Measurements from ENCODE around the gene FAM76B.
A peak's percentile ranks its signal among the peaks of the same experiment; 100 is the strongest.
"Not testable (repeated sequence)": the region's sequence is repeated elsewhere in the genome, so short reads cannot be mapped to it uniquely, and the experiment has no call there.

Gene FAM76B

GRCh38 chr11:95789506-95790122, at the start of gene FAM76B:
Gene FAM76B, minus strand, starts transcription at chr11:95789782. Its CDS starts 304 bp downstream, at chr11:95789478.
- peak; percentile 90 for DNase-seq (ENCODE audit: low read depth)

GRCh38 chr11:95835768-95836488, 46.3 kb upstream of the FAM76B start:
- peak; percentile 65 for DNase-seq (ENCODE audit: low read depth)

DNA sequence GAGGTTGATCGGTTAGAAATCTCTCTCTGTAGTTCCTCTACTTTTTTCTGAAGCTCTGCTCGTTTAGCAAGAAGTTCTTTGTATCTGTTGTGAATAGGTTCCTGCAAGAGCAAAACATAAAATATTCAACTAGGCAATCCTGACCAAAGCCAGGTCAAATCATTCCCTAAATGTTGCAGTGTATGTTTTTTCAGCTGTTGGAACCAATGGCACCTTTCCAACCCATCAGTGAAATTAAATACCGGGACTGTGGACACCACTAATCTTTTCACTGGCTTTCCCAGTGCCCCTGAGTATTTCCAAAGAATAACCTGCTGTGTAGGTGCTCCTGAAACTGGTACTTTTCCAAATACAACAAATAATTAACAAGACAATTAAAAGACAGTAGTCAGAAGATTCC, 45.8 kb upstream of the FAM76B start:
- DNase-seq (ENCODE audit: low read depth): no peak

DNA sequence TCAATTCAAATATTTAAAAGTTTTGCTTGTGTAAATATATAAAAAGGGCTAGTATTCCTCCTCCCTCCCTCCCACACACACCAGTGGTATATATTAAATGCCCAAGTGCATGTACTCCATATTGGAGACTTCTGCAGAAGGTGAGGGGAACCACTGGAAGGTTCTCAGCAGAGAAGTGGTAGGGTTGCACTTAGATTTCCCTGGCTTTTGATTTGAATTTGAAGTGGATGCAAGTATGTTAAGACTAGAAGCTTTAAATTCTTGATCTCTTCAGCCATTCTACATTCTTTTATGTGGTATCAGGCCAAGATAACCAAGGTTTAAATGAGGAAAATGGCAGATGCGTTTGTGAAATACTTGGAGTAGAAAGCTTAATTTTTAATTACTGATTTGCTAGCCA, 43.8 kb upstream of the FAM76B start:
- DNase-seq (ENCODE audit: low read depth): no peak

- DNase-seq (ENCODE audit: low read depth): no peak
Measured at GRCh38 chr11:95832763-95833162, 43.2 kb upstream of the FAM76B start.

DNA sequence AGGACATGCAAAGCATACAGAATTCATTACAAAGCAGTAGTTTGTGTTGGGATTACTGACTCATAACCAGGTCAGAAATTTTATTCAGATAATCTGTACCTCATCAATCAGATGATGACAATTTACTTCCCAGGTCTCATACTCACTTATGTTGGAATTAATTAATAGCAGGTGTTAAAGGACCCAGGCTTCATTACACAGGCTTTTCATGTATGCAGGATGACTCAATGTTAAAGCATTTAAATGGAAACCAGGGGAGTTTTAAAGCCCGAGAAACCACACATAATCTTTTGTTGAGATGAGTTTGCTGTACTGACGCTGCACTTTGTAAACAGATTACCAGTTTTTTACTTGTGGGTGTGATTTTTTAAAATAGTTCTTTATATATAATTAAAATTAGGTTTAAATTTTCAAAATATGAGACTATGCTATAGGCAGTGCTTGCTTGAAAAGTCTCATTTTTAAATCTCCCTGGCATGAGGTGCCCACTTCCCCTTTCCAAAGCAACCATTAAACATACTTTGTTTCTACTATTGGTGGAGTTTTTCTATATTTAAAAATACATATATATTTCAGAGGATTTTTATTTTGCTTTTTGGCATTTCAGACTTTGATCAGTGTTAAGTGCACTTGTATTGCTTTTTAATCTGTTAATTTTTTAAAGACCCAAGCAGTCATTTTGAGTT, 41.8 kb upstream of the FAM76B start:
- DNase-seq (ENCODE audit: low read depth): peak; percentile 71

DNA sequence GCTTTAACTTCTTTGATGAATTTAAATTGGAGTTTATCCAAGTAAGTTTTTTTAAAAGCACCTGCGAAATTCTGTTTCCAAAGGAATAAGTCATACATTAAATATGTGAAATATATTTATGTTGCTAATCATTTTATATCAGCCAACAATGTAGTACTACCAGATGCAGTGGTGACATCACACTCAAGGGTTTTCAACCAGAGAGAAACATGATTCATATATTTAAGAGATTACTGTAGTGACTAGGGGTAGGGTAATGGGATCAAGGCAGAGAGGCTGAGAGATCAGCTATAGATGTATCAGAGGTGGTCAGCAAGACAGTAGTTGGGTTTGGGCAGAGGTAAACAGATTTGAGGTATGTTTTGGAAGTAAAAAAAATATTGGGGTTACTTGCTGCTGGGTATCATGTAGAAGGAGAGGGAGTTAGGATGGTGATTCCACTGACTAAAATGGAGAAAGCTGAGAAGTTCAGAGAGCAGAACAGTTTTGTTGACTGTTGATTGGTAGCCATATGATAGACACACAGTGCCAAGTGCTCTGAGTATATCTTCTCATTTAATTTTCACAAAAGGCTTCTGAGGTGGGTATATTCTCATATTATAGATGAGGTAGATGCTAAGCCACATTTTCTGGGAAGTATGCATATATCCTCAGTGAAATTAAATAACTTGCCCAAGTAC, 40.1 kb upstream of the FAM76B start:
- DNase-seq (ENCODE audit: low read depth): no peak

GRCh38 chr11:95827696-95828095, 38.1 kb upstream of the FAM76B start:
- no peak for DNase-seq (ENCODE audit: low read depth)

DNA sequence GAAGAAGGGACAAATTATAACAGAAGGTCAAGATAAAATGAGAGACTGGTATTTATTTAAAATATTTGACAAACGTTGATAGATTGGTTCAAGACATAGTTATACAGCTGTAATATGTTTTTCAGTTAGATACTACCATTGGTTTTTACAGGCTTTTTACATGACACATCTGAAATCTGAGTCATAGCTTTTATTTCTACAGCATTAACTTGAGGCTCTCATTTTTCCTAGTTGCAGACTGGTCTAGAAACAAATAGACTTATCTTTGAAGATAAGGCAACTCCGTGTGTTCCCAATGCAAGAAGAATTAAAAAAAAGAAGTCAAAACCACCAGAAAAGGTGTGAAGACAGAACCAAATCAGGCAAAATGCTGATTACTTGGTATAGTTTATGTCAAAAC, 32.1 kb upstream of the FAM76B start:
- DNase-seq (ENCODE audit: low read depth): no peak

GRCh38 chr11:95816037-95816436, 26.5 kb upstream of the FAM76B start:
- DNase-seq (ENCODE audit: low read depth): no peak

- DNase-seq (ENCODE audit: low read depth): not testable (repeated sequence)
Measured at GRCh38 chr11:95811052-95811451, 21.5 kb upstream of the FAM76B start.

GRCh38 chr11:95806464-95806863, 16.9 kb upstream of the FAM76B start:
- DNase-seq (ENCODE audit: low read depth): not testable (repeated sequence)

DNA sequence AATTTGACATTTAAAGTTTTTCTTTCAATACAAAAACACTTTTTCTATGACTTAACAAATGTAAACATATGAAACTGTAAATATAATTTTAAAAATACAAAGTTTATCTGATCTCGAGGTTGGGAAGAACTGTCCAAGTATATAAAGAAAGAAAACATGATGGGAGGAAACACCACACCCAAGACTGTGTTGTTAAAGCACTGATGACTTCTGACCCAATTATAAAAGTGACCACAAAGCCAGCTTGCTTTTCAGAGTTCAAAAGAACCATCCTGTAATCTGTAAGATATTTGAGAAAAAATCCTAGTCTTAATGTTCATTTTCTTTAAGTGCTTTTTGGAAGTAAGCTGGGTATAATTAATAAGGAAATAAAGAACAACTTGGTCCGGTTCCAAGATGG, 16.3 kb upstream of the FAM76B start:
- DNase-seq (ENCODE audit: low read depth): no peak

GRCh38 chr11:95803973-95804372, 14.4 kb upstream of the FAM76B start:
- DNase-seq (ENCODE audit: low read depth): no peak

DNA sequence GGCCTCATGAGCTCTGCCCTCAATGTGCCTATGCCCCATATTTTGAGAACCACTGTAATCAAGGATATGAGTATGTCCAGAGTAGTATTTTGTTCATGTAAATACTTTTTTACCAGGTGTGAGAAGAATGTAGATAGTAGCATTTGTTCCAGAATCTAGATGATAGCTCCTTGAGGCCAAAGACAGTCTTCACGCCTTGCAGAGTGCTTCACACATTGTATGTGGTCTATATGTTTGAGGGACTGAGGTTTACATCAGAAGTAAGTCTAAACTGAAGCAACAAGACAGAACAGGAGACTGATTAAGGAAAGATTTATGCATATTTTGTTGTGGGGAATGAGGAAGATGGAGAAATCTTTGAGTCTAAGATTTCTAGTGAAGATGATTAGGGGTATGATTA, 13.2 kb upstream of the FAM76B start:
- no peak for DNase-seq (ENCODE audit: low read depth)

DNA sequence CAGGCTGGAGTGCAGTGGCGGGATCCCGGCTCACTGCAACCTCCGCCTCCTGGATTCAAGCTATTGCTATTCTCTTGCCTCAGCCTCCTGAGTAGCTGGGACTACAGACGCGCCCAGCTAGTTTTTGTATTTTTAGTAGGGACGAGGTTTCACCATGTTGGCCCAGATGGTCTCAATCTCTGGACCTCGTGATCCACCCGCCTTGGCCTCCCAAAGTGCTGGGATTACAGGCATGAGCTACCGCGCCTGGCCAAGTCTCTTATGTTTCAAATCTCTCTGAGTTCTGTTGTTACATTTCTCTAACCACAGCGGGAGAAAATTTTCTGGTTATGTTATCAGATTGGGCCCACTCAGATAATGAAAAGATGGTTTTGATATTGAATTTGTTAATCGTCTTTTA, 10.9 kb upstream of the FAM76B start:
- no peak for DNase-seq (ENCODE audit: low read depth)

- DNase-seq (ENCODE audit: low read depth): no peak
Measured at GRCh38 chr11:95799546-95799945, 10.0 kb upstream of the FAM76B start.

- no peak for DNase-seq (ENCODE audit: low read depth)
Measured at GRCh38 chr11:95796501-95796900, 6.9 kb upstream of the FAM76B start.

GRCh38 chr11:95795627-95796295, 6.2 kb upstream of the FAM76B start:
- no peak for DNase-seq (ENCODE audit: low read depth)

DNA sequence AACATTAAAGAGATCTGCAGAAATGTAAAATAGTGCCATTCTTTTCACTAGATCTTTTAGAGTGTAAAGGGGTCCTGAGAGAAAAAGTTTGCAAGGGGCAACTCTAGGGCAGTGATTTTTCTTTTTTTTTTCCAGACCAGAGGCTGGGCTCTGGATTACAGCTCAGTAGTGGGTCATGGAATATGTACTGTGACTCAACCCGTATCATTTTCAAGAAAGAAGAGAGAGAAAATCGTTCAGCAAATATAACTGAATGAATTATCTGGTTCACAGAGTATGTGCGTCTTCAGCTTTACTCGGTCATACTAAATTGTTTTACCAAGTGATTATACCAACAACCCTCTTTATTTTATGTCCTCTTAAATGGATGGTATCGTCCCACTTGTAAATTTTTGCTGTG, 4.5 kb upstream of the FAM76B start:
- DNase-seq (ENCODE audit: low read depth): no peak

- no peak for DNase-seq (ENCODE audit: low read depth)
Measured at GRCh38 chr11:95793116-95793515, 3.5 kb upstream of the FAM76B start.

DNA sequence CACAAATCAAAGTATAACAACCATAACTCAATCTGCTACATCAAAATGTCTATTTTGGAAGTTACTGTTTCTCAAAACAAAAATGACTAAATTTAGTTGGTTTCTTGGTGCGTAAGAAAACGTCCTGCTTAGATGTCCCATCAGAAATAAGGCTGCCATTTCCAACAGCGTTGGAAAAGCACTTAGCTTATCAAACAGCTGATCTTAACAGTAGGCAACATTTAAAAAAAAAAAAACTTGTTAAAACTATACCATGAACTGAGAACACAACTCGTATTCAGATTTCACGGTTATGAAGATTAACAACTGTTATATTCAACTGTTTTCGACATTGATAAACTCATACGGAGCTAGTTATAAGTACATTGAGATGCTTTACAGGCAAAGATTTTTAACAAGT, 3.1 kb upstream of the FAM76B start:
- DNase-seq (ENCODE audit: low read depth): no peak

Measured in GM04503 (cell line).